Measurements from ENCODE around the gene CCK. TPM values are rescaled to one million over a fixed set of nuclear protein-coding genes. Genes with fewer than 3 reads are reported as not detected.

The CCK gene
- total RNA-seq, 2 experiments from 2014 or later = not detected

DNA sequence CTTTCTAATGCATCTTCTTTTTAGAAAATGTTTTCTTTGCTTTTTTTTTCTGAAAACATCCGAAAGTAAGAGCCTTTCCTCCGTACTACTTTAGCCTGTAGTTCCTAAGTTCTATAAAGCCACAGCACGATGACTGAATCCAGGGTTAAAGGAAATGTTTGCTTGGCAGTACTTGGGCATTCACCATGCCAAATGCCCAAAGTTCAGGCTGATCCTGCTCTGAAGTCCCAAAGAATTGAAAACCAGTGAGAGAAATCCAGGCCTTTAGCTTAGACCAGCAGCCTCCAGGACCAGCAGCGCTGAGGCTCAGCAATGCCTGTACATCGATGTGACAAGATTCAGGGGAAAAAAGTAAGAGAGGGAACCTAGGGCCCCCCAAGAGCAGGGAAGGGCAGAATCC lies 35.1 kb downstream of the CCK start:
- intact Hi-C loops (cut with micrococcal nuclease) = no loop called here
- H3K27me3 Mint-ChIP-seq (ENCODE audit: low read depth) = peaks cover 21% of the 10 kb centered on the region
- CTCF ChIA-PET = interaction anchor here (0.6 kb wide), 1 partner anchor 598 kb away, joined by 3 read pairs; no protein-coding TSS in a partner anchor

DNA sequence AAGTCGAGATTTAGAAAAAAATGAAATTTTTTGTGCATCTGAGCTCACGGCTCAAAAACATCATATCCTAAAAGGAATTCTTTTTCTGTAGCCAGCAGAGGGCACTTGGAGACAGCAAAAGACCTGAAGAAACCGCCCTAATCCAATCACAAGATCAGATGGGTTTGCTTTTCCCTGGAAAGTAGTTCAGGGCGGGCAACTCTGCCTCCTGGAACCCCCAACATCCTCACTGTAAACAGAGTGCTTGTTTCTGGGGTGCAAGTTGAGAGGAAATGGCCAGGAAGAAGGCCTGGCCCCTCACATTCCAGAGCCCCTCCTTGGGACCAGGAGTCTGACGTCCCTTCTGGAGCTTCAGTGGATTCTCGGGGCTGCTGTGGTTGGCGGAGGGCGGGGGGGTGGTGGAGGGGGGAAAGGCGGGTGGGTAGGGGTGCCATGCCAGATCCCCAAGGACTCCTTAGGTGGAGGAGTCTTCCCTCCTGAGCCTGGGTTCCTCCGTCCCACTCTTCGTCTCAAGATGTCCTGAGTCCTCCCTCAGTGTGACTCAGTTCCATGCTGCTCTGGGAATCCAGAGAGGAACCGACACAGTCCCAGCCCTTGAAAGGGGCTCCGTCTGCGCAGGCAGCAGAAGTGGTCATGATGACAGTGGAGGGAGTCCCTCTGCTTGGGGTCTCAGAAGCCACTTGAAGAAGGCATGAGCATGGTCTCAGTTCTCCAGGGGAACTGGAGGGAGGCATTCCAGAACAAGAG lies 35.9 kb downstream of the CCK start:
- no peak for DNase-seq
- H3K27ac Mint-ChIP-seq = no peak overlapping the region
- H3K36me3 Mint-ChIP-seq (ENCODE audit: low read depth) = peaks cover 3% of the 10 kb centered on the region
- no peak overlapping the region for H3K4me3 Mint-ChIP-seq
- H3K27me3 Mint-ChIP-seq (ENCODE audit: low read depth) = peaks cover 15% of the 10 kb centered on the region
- intact Hi-C loops (cut with micrococcal nuclease) = no loop called here
- CTCF ChIA-PET = interaction anchor here (0.9 to 1.4 kb wide), 6 partner anchors 11 to 214 kb away, joined by 3 to 5 read pairs (median 4); no protein-coding TSS in a partner anchor
- H3K4me1 Mint-ChIP-seq (ENCODE audit: low read depth) = no peaks in the 10 kb centered on the region
- no peaks in the 10 kb centered on the region for H3K9me3 Mint-ChIP-seq

More for the DNA sequence above, 35.1 kb downstream of the CCK start:
- Mint-ChIP-seq H3K4me3 (no peak overlapping the region), H3K4me1 (ENCODE audit: low read depth) (no peaks in the 10 kb centered on the region), H3K9me3 (no peaks in the 10 kb centered on the region), H3K27ac (no peak overlapping the region), H3K36me3 (ENCODE audit: low read depth) (peaks cover 3% of the 10 kb centered on the region)
- no peak for DNase-seq

DNA sequence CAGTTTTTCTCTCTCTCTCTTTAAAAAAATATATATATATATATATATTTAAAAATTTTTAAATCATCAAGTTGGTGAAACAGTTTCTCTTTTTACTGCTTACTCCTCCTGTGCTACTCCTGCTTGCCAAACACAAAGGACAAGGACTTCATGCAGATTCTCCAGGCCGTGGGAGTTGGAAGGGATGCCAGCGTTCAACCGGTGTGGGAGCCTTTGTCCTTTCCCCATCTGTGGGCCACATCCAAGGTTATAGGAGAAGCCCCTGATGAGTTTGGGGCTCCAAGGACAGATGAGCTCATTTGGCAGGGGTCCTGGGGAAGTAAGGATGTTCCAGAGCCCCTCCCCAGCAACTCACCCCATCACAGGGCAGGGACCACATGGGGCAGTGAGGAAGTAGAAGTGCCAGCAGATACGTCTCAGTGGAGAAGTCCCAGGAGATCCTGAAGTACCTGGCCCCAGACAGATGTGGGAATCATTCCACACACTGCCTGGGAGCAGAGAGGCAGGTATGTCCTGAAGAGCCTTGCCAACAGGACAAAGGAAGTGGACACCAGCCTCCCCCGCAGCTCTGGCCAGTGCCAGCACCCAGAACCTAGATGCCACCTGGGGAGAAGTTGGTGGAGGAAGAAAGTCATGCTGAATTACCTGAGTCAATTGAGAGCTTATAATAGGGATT lies 36.6 kb downstream of the CCK start:
- intact Hi-C loops (cut with micrococcal nuclease) = no loop called here
- no peak overlapping the region for H3K27ac Mint-ChIP-seq
- no peak for DNase-seq
- H3K4me1 Mint-ChIP-seq (ENCODE audit: low read depth) = no peaks in the 10 kb centered on the region
- peaks cover 7% of the 10 kb centered on the region for H3K27me3 Mint-ChIP-seq (ENCODE audit: low read depth)
- peaks cover 3% of the 10 kb centered on the region for H3K36me3 Mint-ChIP-seq (ENCODE audit: low read depth)
- CTCF ChIA-PET = interaction anchor here (0.9 to 1.4 kb wide), 6 partner anchors 11 to 214 kb away, joined by 3 to 5 read pairs (median 4); no protein-coding TSS in a partner anchor
- no peak overlapping the region for H3K4me3 Mint-ChIP-seq
- H3K9me3 Mint-ChIP-seq = no peaks in the 10 kb centered on the region

DNA sequence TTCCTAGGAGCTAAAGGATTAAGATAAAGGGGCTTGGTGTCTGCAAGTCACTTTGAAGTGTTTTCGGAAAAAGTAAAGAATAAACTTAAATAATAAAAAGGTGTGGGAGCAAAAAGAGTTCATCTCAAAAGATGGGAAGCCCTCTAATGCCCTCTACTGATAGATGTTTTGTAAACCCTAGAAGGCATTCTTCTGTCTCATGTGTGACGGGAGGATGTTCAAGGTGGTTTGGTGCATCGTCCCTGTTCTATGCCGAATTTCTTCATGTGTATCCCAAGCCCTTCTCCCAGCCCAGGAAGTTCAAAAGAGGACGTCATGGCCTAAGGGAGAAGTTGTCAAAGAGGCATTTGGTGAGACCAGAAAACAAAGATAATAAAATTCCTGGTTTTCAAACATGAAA lies 37.2 kb downstream of the CCK start:
- intact Hi-C loops (cut with micrococcal nuclease) = loop anchor here (1.0 kb wide), 1 partner anchor 335 kb away; no protein-coding TSS in a partner anchor
- Mint-ChIP-seq H3K27ac (no peak overlapping the region), H3K4me3 (no peak overlapping the region), H3K4me1 (ENCODE audit: low read depth) (no peaks in the 10 kb centered on the region), H3K36me3 (ENCODE audit: low read depth) (peaks cover 7% of the 10 kb centered on the region), H3K9me3 (no peaks in the 10 kb centered on the region), H3K27me3 (ENCODE audit: low read depth) (peaks cover 2% of the 10 kb centered on the region)
- CTCF ChIA-PET = interaction anchor here (1.0 to 1.2 kb wide), 3 partner anchors 10 to 215 kb away, joined by 3 to 4 read pairs (median 4); no protein-coding TSS in a partner anchor
- DNase-seq = no peak

DNA sequence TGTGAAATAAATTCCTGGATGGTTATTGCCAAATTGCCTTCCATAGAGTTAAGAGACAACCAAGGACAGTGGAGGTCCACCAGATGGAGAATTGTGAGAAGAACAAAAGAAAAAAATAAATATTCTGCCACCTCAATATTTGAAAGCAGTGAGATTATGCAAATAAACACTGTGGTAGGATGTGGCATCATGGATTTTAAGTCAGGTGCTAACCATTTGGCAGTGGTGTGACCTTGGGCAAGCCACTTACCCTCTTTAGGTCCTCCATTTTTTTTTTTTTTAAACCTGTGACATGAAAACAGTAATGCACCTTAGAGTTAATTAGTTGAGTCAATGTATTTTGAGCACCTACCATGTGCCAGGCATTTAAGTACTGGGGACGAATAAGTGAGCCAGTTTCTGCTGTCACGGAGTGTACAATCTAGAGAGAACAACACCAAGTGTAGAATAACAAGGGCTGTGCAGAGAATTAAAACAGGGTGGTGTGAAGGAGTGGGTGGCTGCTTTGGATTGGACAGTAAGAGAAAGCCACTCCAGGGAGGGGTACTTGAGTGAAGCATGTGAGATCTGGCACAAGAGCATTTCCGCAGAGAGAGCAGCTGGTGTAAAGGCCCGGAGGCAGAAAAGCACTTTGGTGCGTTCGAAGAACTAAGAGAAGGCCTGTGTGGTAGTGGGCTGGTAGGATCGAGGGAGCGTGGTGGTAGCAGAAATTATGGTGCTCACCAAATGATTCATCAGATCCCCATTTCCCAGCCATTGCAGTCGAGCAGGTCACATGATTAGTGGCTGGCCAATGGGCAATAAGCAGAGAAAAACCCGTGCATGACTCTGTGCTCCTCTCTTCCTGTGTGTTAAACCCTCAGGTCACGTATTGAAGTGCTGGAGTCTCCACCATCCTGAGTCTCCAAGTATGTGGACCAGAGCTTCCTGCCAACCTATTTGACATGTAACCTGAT lies 39.2 kb downstream of the CCK start:
- CTCF ChIA-PET = interaction anchor here (1.1 kb wide), 1 partner anchor 23 kb away, joined by 3 read pairs; no protein-coding TSS in a partner anchor
- Mint-ChIP-seq H3K4me1 (ENCODE audit: low read depth) (no peaks in the 10 kb centered on the region), H3K36me3 (ENCODE audit: low read depth) (peaks cover 13% of the 10 kb centered on the region), H3K9me3 (no peaks in the 10 kb centered on the region), H3K27ac (no peak overlapping the region), H3K4me3 (no peak overlapping the region), H3K27me3 (ENCODE audit: low read depth) (no peaks in the 10 kb centered on the region)
- intact Hi-C loops (cut with micrococcal nuclease) = no loop called here
- DNase-seq = no peak

DNA sequence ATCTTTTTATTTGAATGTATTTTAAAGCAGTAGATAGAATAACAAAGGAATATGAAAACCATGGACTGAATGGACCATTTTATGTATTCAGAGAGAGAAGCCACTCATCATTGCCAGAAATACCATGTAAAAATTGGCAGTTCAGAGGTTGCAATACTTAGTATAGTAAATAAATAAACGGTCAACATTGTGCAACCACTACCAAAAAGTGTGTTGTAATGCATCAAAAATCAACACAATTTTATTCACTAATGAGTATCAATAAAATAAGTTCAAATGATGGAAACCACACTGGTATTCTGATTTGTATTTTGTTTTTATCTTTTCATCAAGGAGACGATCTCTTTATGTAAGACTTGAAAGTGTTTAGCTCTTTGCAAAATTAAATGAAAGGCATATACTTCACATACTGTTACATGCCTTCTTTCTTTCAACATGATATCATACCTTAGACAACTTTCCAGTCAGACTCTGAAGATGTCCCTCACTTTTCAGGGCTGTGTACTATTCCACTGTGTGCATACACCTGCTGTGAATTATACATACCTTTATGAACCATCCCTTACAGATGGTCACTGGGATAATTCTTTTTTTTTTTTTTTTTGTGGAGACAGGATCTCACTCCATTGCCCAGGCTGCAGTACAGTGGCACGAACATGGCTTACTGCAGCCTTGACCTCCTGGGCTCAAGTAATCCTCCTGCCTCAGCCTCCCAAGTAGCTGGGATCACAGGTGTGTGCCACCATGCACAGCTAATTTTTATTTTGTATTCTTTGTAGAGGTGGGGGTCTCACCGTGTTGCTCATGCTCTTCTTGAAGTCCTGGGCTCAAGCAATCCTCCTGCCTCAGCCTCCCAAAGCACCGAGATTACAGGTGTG lies 40.3 kb downstream of the CCK start:
- intact Hi-C loops (cut with micrococcal nuclease) = no loop called here
- DNase-seq = no peak
- Mint-ChIP-seq H3K4me3 (no peak overlapping the region), H3K36me3 (ENCODE audit: low read depth) (peaks cover 14% of the 10 kb centered on the region), H3K9me3 (no peaks in the 10 kb centered on the region), H3K27me3 (ENCODE audit: low read depth) (no peaks in the 10 kb centered on the region), H3K4me1 (ENCODE audit: low read depth) (no peaks in the 10 kb centered on the region), H3K27ac (no peak overlapping the region)
- CTCF ChIA-PET = interaction anchor here (0.7 kb wide), 1 partner anchor 331 kb away, joined by 3 read pairs; no protein-coding TSS in a partner anchor

DNA sequence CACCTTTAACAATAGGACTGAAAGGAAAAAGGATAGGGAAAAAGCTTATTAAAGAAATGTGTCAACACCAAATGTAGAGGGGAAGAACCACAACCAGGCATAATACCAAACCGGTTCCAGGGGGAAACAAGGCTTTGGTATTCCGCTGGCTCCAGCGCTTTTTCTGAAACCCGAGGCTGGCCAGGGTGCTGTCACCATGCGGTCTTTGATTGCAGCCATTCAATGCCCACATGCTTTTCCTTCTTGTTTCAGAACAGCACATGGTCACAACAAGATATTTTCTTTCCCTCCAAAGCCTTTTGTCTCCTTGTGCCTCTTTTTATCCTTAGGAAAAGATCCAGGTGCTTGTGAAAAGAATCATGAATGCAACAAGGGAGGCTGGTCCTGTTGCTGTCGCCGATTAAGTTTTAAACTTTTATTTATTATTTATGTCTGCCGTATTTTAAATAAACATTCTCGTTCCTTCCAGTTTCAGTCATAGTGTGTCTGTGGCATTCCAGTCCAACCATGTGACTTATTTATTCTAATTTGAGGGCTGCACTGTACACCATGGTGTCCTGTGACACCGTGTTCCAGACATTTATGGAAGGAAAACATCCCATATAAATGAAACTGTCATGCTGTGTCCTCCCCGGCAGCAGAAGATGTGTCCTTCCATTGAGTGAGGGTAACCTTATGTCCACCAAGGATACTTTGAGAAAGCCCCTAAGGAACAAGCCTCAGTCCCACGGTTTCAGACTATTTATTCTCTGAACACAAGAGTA lies 41.1 kb downstream of the CCK start:
- Mint-ChIP-seq H3K27me3 (ENCODE audit: low read depth) (no peaks in the 10 kb centered on the region), H3K4me1 (ENCODE audit: low read depth) (no peaks in the 10 kb centered on the region), H3K4me3 (no peak overlapping the region), H3K27ac (no peak overlapping the region), H3K9me3 (no peaks in the 10 kb centered on the region), H3K36me3 (ENCODE audit: low read depth) (peaks cover 20% of the 10 kb centered on the region)
- no peak for DNase-seq
- intact Hi-C loops (cut with micrococcal nuclease) = no loop called here
- CTCF ChIA-PET = interaction anchor here (0.7 kb wide), 1 partner anchor 331 kb away, joined by 3 read pairs; no protein-coding TSS in a partner anchor

DNA sequence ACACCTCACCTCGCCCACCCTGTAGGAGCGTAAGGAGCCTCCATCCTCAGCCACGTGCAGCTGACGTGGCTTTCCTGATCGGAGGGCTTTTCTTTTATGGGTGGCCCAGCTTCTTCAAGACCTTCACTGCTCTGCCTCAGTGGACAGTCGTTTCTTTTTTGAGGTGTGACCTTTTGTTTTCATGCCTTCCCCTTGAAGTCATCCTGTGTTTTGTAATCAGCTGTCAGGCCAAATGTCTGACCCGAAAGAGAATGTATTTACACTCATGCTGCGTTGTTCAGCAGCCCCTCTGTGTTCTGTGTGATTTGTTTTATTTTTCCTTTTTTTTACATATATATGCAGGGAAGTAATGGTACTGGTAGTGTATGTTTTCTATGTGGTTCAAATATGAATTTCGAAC lies 41.8 kb downstream of the CCK start:
- intact Hi-C loops (cut with micrococcal nuclease) = no loop called here
- Mint-ChIP-seq H3K4me1 (ENCODE audit: low read depth) (no peaks in the 10 kb centered on the region), H3K27ac (no peak overlapping the region), H3K36me3 (ENCODE audit: low read depth) (peaks cover 20% of the 10 kb centered on the region), H3K27me3 (ENCODE audit: low read depth) (no peaks in the 10 kb centered on the region), H3K9me3 (no peaks in the 10 kb centered on the region), H3K4me3 (no peak overlapping the region)
- no peak for DNase-seq
- CTCF ChIA-PET = no interaction called here

DNA sequence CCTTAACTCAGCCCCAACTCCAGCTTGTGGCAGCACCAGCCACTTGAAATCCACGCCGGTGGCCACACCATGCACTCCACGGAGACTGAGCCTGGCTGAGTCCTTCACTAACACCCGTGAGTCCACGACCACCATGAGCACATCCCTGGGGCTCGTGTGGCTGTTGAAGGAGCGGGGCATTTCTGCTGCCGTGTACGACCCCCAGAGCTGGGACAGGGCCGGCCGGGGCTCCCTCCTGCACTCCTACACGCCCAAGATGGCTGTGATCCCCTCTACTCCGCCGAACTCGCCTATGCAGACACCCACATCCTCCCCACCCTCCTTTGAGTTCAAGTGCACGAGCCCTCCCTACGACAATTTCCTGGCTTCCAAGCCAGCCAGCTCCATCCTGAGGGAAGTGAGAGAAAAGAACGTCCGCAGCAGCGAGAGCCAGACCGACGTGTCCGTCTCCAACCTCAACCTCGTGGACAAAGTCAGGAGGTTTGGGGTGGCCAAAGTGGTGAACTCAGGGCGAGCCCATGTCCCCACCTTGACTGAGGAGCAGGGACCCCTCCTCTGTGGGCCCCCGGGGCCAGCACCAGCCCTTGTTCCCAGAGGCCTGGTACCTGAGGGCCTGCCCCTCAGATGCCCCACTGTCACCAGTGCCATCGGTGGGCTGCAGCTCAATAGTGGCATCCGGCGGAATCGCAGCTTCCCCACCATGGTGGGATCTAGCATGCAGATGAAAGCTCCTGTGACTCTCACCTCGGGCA lies 42.9 kb downstream of the CCK start:
- Mint-ChIP-seq H3K27ac (no peak overlapping the region), H3K36me3 (ENCODE audit: low read depth) (peaks cover 20% of the 10 kb centered on the region), H3K4me1 (ENCODE audit: low read depth) (no peaks in the 10 kb centered on the region), H3K9me3 (no peaks in the 10 kb centered on the region), H3K4me3 (no peak overlapping the region), H3K27me3 (ENCODE audit: low read depth) (no peaks in the 10 kb centered on the region)
- CTCF ChIA-PET = interaction anchor here (1.7 kb wide), 1 partner anchor 32 kb away, joined by 5 read pairs; no protein-coding TSS in a partner anchor
- no peak for DNase-seq
- intact Hi-C loops (cut with micrococcal nuclease) = no loop called here

DNA sequence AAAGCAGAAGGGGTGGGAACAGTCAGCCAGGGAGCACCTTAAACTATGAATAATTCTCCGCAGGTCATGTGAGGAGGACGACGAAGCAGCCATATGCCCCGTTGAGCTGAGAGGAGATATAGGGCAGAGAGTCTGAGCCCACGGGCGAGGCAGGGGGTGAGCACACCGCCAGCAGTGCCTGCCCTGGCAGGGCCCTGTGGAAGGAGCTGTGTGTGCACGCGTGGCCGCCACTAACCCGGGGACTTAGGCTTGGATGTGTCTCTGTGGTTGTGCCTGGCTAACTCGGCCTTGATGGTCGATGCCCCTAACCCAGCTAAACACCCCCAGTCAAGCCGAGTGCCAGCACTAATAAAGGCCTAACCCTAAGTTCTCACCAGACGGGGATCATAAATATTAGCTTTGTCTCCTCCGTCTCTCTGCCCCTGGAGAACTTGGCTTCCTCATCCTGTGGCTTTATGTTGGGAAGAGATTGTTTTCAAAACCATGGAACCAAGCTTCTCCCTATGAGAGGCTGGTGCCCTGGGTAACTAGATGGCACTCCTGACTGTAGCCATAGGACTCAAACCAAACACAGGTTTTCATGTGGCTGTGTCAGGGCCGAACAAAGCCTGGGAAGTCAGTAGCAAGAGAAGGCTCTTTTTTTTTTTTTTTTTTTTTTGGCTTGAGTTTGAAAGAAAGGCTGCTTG lies 45.4 kb downstream of the CCK start:
- Mint-ChIP-seq H3K4me1 (ENCODE audit: low read depth) (peaks cover 24% of the 10 kb centered on the region), H3K36me3 (ENCODE audit: low read depth) (peaks cover 17% of the 10 kb centered on the region), H3K9me3 (no peaks in the 10 kb centered on the region), H3K27ac (no peak overlapping the region), H3K27me3 (ENCODE audit: low read depth) (no peaks in the 10 kb centered on the region), H3K4me3 (no peak overlapping the region)
- intact Hi-C loops (cut with micrococcal nuclease) = no loop called here
- CTCF ChIA-PET = interaction anchor here (1.8 kb wide), 1 partner anchor 29 kb away, joined by 6 read pairs; no protein-coding TSS in a partner anchor
- no peak for DNase-seq

Data from activated naive CD4-positive, alpha-beta T cell treated with anti-CD3 and anti-CD28 coated beads for 36 hours (primary cell).